GM12873 (cell line): ENCODE data around the gene FAM107B.

Experiments used
- CTCF ChIP-seq: IDR thresholded peaks from 2 replicates; pipeline ENCODE4 v1.5.1; 2012; ENCODE audit warnings: low read depth, mild to moderate bottlenecking, moderate library complexity, low read length, control low read depth; ENCODE audit not compliant: insufficient read depth; ENCODE audit errors: missing control alignments

FAM107B gene

GRCh38 chr10:14556285-14556956 is 218.3 kb downstream of the FAM107B start:
- peak; percentile 71 for TF ChIP-seq CTCF

- TF ChIP-seq CTCF: no peak
These were observed 218.9 kb downstream of the FAM107B start for GRCh38 chr10:14555807-14556206.

DNA sequence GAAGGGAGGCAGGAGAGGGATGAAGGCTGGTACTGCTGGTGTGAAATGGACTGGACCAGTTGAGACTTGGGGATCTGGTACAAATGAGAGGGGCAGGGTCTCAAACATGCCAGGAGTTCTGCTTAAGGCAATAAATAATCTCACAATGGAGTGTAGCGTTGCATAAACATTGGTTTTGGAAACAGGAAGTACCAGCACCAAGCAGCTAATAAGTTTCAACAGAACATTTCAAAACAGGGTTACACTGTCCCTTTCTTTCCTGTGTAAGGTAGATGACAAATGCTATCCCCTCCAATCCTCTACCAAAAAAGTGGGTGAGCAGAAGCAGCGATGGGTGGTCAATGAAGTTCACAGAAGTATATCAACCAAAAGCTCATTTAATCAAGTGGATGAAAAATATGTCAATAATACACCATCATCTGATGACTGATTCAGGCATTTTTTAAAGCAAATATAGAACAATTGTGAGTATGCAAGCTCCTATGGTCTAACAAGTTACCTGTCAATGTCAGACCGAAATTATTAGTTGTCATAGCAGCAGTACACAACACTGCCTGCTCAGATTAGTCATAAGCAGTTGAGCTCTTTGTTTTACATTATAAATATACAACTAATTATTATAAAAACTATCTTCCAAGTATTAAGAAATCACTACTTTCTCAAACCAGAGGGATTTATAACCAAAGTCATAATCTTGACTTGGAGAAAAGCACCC is 220.0 kb downstream of the FAM107B start:
- no peak for TF ChIP-seq CTCF

DNA sequence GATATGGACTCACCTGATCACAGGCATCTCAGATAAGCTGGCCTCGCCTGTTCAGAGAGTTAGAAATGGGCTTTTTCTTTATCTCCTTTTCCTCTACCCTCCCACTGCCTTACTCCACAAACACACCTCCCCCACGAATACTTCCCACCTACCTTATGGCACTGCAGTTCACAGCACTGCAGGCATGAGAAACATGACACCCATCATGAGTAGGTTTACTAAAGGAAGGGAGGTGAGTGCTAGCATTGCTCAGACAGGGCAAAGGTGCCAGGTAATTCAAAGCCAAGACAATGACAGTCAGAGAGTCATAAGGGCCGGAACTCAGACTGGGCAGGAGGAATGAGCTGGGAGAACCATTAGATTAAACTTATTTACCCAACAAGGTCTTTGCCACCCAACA is 220.6 kb downstream of the FAM107B start:
- TF ChIP-seq CTCF: no peak

DNA sequence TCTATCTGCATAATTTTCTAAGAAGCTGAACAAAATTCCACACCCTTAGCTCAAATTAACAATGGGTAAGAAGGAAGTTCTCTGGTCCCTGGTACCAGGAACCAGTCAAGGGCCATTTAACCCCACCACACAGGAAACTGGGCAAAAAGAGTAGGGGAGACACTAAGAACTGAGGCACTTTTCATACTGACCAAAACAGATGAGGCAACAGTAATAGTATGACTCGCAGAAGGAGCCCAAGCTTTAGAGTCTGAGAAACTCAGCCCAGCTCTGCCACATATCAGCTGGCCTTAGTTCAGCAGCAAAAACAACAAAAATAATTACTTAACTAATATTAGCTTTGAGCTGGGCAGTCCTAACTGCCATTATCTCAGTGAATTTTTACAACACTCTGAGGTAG is 221.2 kb downstream of the FAM107B start:
- TF ChIP-seq CTCF: no peak

DNA sequence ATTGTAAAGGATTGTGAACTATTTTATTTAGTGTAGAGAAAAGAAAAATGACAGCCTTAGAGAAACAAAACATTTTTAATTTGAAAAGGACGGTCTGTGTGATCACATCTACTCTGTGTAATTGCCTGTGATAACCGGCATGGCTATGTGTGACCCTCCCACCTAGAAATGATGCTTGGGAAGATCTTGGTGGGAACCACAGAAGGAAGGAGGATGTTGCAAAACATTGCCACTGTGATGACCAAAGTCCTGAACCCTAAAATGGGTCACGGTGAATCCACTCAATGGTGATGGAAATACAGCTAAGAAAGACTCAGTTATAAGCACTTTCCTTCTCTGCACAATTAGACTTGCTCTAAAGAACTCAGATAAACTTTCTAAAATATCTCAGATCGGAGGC is 222.7 kb downstream of the FAM107B start:
- TF ChIP-seq CTCF: no peak

- no peak for TF ChIP-seq CTCF
These were observed 224.2 kb downstream of the FAM107B start for GRCh38 chr10:14550471-14550981.
